GM19351 (cell line): ENCODE results near the gene MASP2.
"Not testable (repeated sequence)": the region's sequence is repeated elsewhere in the genome, so short reads cannot be mapped to it uniquely, and the experiment has no call there.

ENCODE experiments used
- ATAC-seq: cut with Tn5 transposase; IDR thresholded peaks from one replicate; pipeline ENCODE4 v1.9.1; 2021; ENCODE audit warnings: mild to moderate bottlenecking, moderate library complexity; ENCODE audit not compliant: unreplicated experiment

The MASP2 gene

GRCh38 chr1:11046625-11047365, at the start of gene MASP2:
TSS of gene MASP2 (minus strand) at chr1:11047239. CDS start at chr1:11047207, 32 bp downstream.
- ATAC-seq, result no peak

GRCh38 chr1:11083784-11084183, 36.7 kb upstream of the MASP2 start:
- not testable (repeated sequence) for ATAC-seq

- no peak for ATAC-seq
These were observed 33.9 kb upstream of the MASP2 start for GRCh38 chr1:11080931-11081330.

GRCh38 chr1:11078631-11079030, 31.6 kb upstream of the MASP2 start:
- no peak for ATAC-seq

GRCh38 chr1:11073398-11073797, 26.4 kb upstream of the MASP2 start:
- ATAC-seq, result not testable (repeated sequence)

GRCh38 chr1:11072216-11072917, 25.3 kb upstream of the MASP2 start:
- ATAC-seq, result no peak

- ATAC-seq, result no peak
These were observed 24.6 kb upstream of the MASP2 start for GRCh38 chr1:11071463-11072215.

GRCh38 chr1:11070876-11071275, 23.8 kb upstream of the MASP2 start:
- no peak for ATAC-seq

- ATAC-seq, result no peak
These were observed 21.8 kb upstream of the MASP2 start for GRCh38 chr1:11068600-11069473.

GRCh38 chr1:11067716-11068599, 20.9 kb upstream of the MASP2 start:
- no peak for ATAC-seq

- no peak for ATAC-seq
These were observed 18.8 kb upstream of the MASP2 start for GRCh38 chr1:11065796-11066195.

- no peak for ATAC-seq
These were observed 17.9 kb upstream of the MASP2 start for GRCh38 chr1:11064942-11065341.

- ATAC-seq, result not testable (repeated sequence)
These were observed 17.0 kb upstream of the MASP2 start for GRCh38 chr1:11063937-11064537.

GRCh38 chr1:11062965-11063401, 15.9 kb upstream of the MASP2 start:
- ATAC-seq, result peak; percentile 33

GRCh38 chr1:11061652-11062365, 14.8 kb upstream of the MASP2 start:
- ATAC-seq, result no peak

- ATAC-seq, result peak; percentile 86
These were observed 13.2 kb upstream of the MASP2 start, which contains the start of gene SRM for GRCh38 chr1:11059968-11060830. TSS of gene SRM (minus strand) at chr1:11060018. CDS start at chr1:11059943, 75 bp downstream.

- ATAC-seq, result peak; percentile 21
These were observed 12.3 kb upstream of the MASP2 start for GRCh38 chr1:11059155-11059967.
